H9 (cell line): ENCODE data around the gene HMGA1. TPM values are rescaled to one million over a fixed set of nuclear protein-coding genes. Genes with fewer than 3 reads are reported as not detected.

Experiments used
- DNase-seq: peaks from one replicate; pipeline ENCODE4 v3.0.0-alpha.2; 2017
- H2AFZ ChIP-seq: one replicate; pipeline ENCODE4 v1.6.1; 2013; ENCODE audit warnings: mild to moderate bottlenecking, low read length, control low read depth, moderate library complexity
- H2AK5ac ChIP-seq: 2 replicates; pipeline ENCODE4 v1.6.1; 2013; ENCODE audit warnings: low read length, control low read depth, mixed read lengths; ENCODE audit not compliant: insufficient read length
- H2BK120ac ChIP-seq: one replicate; pipeline ENCODE4 v1.6.1; 2013; ENCODE audit warnings: low read depth, mild to moderate bottlenecking, low read length, control low read depth, inconsistent platforms; ENCODE audit not compliant: poor library complexity, severe bottlenecking
- H2BK12ac ChIP-seq: 2 replicates; pipeline ENCODE4 v1.6.1; 2013; ENCODE audit warnings: low read length, control low read depth, mixed read lengths, low read depth; ENCODE audit not compliant: insufficient read length
- H2BK15ac ChIP-seq: 2 replicates; pipeline ENCODE4 v1.6.1; 2013; ENCODE audit warnings: low read depth, low read length, control low read depth
- H2BK20ac ChIP-seq: one replicate; pipeline ENCODE4 v1.6.1; 2013; ENCODE audit warnings: low read depth, mild to moderate bottlenecking, low read length, control low read depth, inconsistent platforms; ENCODE audit not compliant: poor library complexity, severe bottlenecking
- H2BK5ac ChIP-seq: 2 replicates; pipeline ENCODE4 v1.6.1; 2013; ENCODE audit warnings: low read length, control low read depth, mixed read lengths; ENCODE audit not compliant: insufficient read length
- H3K14ac ChIP-seq: 2 replicates; pipeline ENCODE4 v1.6.1; 2013; ENCODE audit warnings: low read length, control low read depth; ENCODE audit not compliant: insufficient read depth
- H3K18ac ChIP-seq: 2 replicates; pipeline ENCODE4 v1.6.1; 2013; ENCODE audit warnings: low read depth, mild to moderate bottlenecking, mixed read lengths, low read length, control low read depth; ENCODE audit not compliant: insufficient read length
- H3K23ac ChIP-seq: 2 replicates; pipeline ENCODE4 v1.6.1; 2013; ENCODE audit warnings: low read length, control low read depth, mixed read lengths, low read depth; ENCODE audit not compliant: insufficient read length
- H3K23me2 ChIP-seq: 2 replicates; pipeline ENCODE4 v1.6.1; 2013; ENCODE audit warnings: low read depth, mild to moderate bottlenecking, mixed read lengths, low read length, control low read depth; ENCODE audit not compliant: insufficient read length, poor library complexity, severe bottlenecking
- H3K27ac ChIP-seq: 2 replicates; pipeline ENCODE4 v1.5.1; 2013; ENCODE audit warnings: low read length, control low read depth, mixed read lengths, low read depth; ENCODE audit not compliant: insufficient read length
- H3K27me3 ChIP-seq: 2 replicates; pipeline ENCODE4 v1.6.1; 2013; ENCODE audit warnings: low read length, control low read depth, inconsistent platforms; ENCODE audit not compliant: insufficient read depth
- H3K4ac ChIP-seq: 2 replicates; pipeline ENCODE4 v1.6.1; 2013; ENCODE audit warnings: low read depth, mild to moderate bottlenecking, control low read depth, inconsistent platforms, low read length, moderate library complexity
- H3K4me1 ChIP-seq: 2 replicates; pipeline ENCODE4 v1.6.1; 2013; ENCODE audit warnings: low read length, control low read depth, inconsistent platforms; ENCODE audit not compliant: insufficient read depth
- H3K4me2 ChIP-seq: 2 replicates; pipeline ENCODE4 v1.6.1; 2013; ENCODE audit warnings: low read length, control low read depth, mixed read lengths; ENCODE audit not compliant: insufficient read length, insufficient read depth
- H3K56ac ChIP-seq: 2 replicates; pipeline ENCODE4 v1.6.1; 2013; ENCODE audit warnings: low read depth, mild to moderate bottlenecking, mixed read lengths, low read length, control low read depth; ENCODE audit not compliant: insufficient read length
- H3K79me1 ChIP-seq: 2 replicates; pipeline ENCODE4 v1.6.1; 2013; ENCODE audit warnings: low read depth, mild to moderate bottlenecking, moderate library complexity, low read length, control low read depth, inconsistent platforms; ENCODE audit not compliant: insufficient read depth, poor library complexity, severe bottlenecking
- H3K79me2 ChIP-seq: 2 replicates; pipeline ENCODE4 v1.6.1; 2013; ENCODE audit warnings: low read length, control low read depth, inconsistent platforms; ENCODE audit not compliant: insufficient read depth
- H3K9ac ChIP-seq: 2 replicates; pipeline ENCODE4 v1.6.1; 2013; ENCODE audit warnings: low read length, control low read depth, mixed read lengths; ENCODE audit not compliant: insufficient read length; ENCODE audit errors: extremely low read depth
- H3K9me3 ChIP-seq: one replicate; pipeline ENCODE4 v1.6.1; 2013; ENCODE audit warnings: low read depth, low read length, inconsistent platforms; ENCODE audit not compliant: control insufficient read depth
- H3T11ph ChIP-seq: one replicate; pipeline ENCODE4 v1.6.1; 2013; ENCODE audit warnings: mild to moderate bottlenecking, low read length, control low read depth, inconsistent platforms
- H4K20me1 ChIP-seq: one replicate; pipeline ENCODE4 v1.6.1; 2013; ENCODE audit not compliant: control insufficient read depth, insufficient read length, insufficient read depth
- H4K5ac ChIP-seq: 2 replicates; pipeline ENCODE4 v1.6.1; 2013; ENCODE audit warnings: low read depth, mild to moderate bottlenecking, mixed read lengths, low read length, control low read depth; ENCODE audit not compliant: insufficient read length
- H4K8ac ChIP-seq: replicated peaks from 2 replicates; pipeline ENCODE4 v1.6.1; 2013; ENCODE audit warnings: low read length, control low read depth, mixed read lengths, low read depth; ENCODE audit not compliant: insufficient read length
- H4K91ac ChIP-seq: 2 replicates; pipeline ENCODE4 v1.6.1; 2013; ENCODE audit warnings: low read depth, mild to moderate bottlenecking, moderate library complexity, mixed read lengths, low read length, control low read depth; ENCODE audit not compliant: insufficient read length
- H3K27ac Mint-ChIP-seq, 3 experiments: 2 replicates in 2 of 3; 3 replicates in 1 of 3; pipeline ENCODE4 v1.8.0; 2020 to 2021; ENCODE audit warnings: mixed read lengths in 3 of 3, mild to moderate bottlenecking in 1 of 3, moderate library complexity in 1 of 3
- H3K27me3 Mint-ChIP-seq: 2 replicates; pipeline ENCODE4 v1.8.0; 2021; ENCODE audit warnings: low read depth, mild to moderate bottlenecking, moderate library complexity, mixed read lengths
- H3K36me3 Mint-ChIP-seq, 3 experiments: 2 replicates in 2 of 3; 3 replicates in 1 of 3; pipeline ENCODE4 v1.8.0; 2020 to 2021; ENCODE audit warnings: low read depth in 3 of 3, mixed read lengths in 3 of 3; ENCODE audit not compliant: insufficient read depth in 1 of 3
- H3K4me1 Mint-ChIP-seq, 2 experiments: 2 replicates each; pipeline ENCODE4 v1.8.0; 2020; ENCODE audit warnings: mixed read lengths in 2 of 2
- H3K4me3 Mint-ChIP-seq, 2 experiments: 2 replicates in 1 of 2; 3 replicates in 1 of 2; pipeline ENCODE4 v1.8.0; 2020 to 2021; ENCODE audit warnings: mild to moderate bottlenecking in 2 of 2, mixed read lengths in 2 of 2, moderate library complexity in 1 of 2
- H3K9me3 Mint-ChIP-seq, 2 experiments: 2 replicates in 1 of 2; 3 replicates in 1 of 2; pipeline ENCODE4 v1.8.0; 2020; ENCODE audit warnings: mild to moderate bottlenecking in 2 of 2, mixed read lengths in 2 of 2, moderate library complexity in 1 of 2
- WGBS: extraction: QIAGEN DNeasy Blood & Tissue Kit; methylation state at CpG from one replicate; pipeline ENCODE4 v1.1.7; 2013; ENCODE audit warnings: missing lambda C conversion rate, low lambda C conversion rate, mixed read lengths; ENCODE audit not compliant: insufficient read length; ENCODE audit errors: extremely low coverage; 5-methylcytosine and 5-hydroxymethylcytosine counted together
- total RNA-seq: library from RNA; stranded (reverse); gene quantifications from 2 replicates; pipeline ENCODE4 v1.2.1, GENCODE V29; 2021
- TF ChIP-seq, protein P1 (sequence below): fragments of 200-600 bp; sonication (generic); conservative IDR thresholded peaks from 3 replicates; pipeline ENCODE4 v1.8.0; 2021; ENCODE audit warnings: antibody characterized with exemption, mild to moderate bottlenecking

The HMGA1 gene
- total RNA-seq, 1 experiment from 2014 or later = 2,116 TPM

DNA sequence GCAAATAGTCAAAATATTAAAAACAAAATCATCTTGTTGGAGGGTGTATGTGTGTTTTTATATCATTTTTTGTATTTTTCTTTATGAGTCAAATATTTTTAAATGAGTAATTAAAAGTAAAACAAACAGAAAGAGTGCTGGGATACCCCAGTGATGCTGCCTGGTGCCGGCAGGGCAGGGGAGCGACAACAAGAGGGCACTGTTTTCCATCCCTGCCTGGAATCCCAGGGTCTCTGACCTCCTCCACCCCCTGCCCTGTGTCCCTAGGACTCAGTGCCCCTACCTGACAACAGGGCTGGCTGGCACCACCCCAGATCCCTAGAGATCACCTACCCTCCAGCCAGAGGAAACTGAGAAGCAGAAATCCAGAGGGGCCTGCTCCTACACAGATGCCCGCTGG, 41.9 kb upstream of the HMGA1 start:
- Mint-ChIP-seq H3K4me1 (peaks cover 8 to 9% of the 10 kb centered on the region in 2 experiments), H3K4me3 (peak overlapping the region in 1 of 2 experiments; percentile 22; a peak in 1 of 5 replicates), H3K27me3 (peaks cover 13% of the 10 kb centered on the region), H3K9me3 (no peaks in the 10 kb centered on the region), H3K27ac (no peak overlapping the region), H3K36me3 (no peaks in the 10 kb centered on the region)
- no peaks in the 10 kb centered on the region for H4K20me1 ChIP-seq
- TF ChIP-seq, protein P1, sequence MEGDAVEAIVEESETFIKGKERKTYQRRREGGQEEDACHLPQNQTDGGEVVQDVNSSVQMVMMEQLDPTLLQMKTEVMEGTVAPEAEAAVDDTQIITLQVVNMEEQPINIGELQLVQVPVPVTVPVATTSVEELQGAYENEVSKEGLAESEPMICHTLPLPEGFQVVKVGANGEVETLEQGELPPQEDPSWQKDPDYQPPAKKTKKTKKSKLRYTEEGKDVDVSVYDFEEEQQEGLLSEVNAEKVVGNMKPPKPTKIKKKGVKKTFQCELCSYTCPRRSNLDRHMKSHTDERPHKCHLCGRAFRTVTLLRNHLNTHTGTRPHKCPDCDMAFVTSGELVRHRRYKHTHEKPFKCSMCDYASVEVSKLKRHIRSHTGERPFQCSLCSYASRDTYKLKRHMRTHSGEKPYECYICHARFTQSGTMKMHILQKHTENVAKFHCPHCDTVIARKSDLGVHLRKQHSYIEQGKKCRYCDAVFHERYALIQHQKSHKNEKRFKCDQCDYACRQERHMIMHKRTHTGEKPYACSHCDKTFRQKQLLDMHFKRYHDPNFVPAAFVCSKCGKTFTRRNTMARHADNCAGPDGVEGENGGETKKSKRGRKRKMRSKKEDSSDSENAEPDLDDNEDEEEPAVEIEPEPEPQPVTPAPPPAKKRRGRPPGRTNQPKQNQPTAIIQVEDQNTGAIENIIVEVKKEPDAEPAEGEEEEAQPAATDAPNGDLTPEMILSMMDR = peak; percentile 59
- H3K23ac ChIP-seq = no peak overlapping the region
- H4K5ac ChIP-seq = no peak overlapping the region
- H4K8ac ChIP-seq = no peak overlapping the region
- no peak overlapping the region for H3K9ac ChIP-seq
- H2BK120ac ChIP-seq = no peak overlapping the region
- no peak overlapping the region for H2AK5ac ChIP-seq
- no peak overlapping the region for H2BK20ac ChIP-seq
- WGBS = no CpG with 5 or more reads among the region's 3 CpGs
- no peaks in the 10 kb centered on the region for H3K27me3 ChIP-seq
- no peak overlapping the region for H4K91ac ChIP-seq
- no peak overlapping the region for H2AFZ ChIP-seq
- no peaks in the 10 kb centered on the region for H3K79me1 ChIP-seq
- H2BK5ac ChIP-seq = no peak overlapping the region
- H3K79me2 ChIP-seq = no peaks in the 10 kb centered on the region
- no peak for DNase-seq
- no peak overlapping the region for H3K18ac ChIP-seq
- no peaks in the 10 kb centered on the region for H3K9me3 ChIP-seq
- no peak overlapping the region for H3K4me2 ChIP-seq
- no peak overlapping the region for H3K27ac ChIP-seq
- no peaks in the 10 kb centered on the region; the same call in 1 of the 2 replicates for H3K4me1 ChIP-seq
- H3T11ph ChIP-seq = no peak overlapping the region
- H3K23me2 ChIP-seq = no peaks in the 10 kb centered on the region
- H2BK12ac ChIP-seq = no peak overlapping the region
- H3K14ac ChIP-seq = no peak overlapping the region
- no peak overlapping the region for H2BK15ac ChIP-seq
- no peak overlapping the region for H3K56ac ChIP-seq
- H3K4ac ChIP-seq = no peak overlapping the region
